H1 (cell line): Measurements from ENCODE around the gene PAK5. TPM values are rescaled to one million over a fixed set of nuclear protein-coding genes. Genes with fewer than 3 reads are reported as not detected.

ENCODE experiments used
- CTCF ChIA-PET: fragments of 300-600 bp; sonication (Branson Sonifier 250); formaldehyde crosslinking; loops from one replicate; lab custom pipeline; 2021; ENCODE audit not compliant: partially characterized antibody; lab: Charles Lee
- POLR2A ChIA-PET: fragments of 300-600 bp; sonication (Branson Sonifier 250); formaldehyde crosslinking; loops from one replicate; lab custom pipeline; 2021; ENCODE audit warnings: inconsistent platforms; ENCODE audit not compliant: partially characterized antibody; lab: Charles Lee
- DNase-seq, 2 experiments: peaks; one replicate each; pipeline versions ENCODE4 v3.0.0 to v3.0.0-alpha.2; 2010 to 2022; ENCODE audit warnings: low spot score in 2 of 2, low read depth in 1 of 2, mixed read lengths in 1 of 2
- FAIRE-seq: peaks from 2 replicates; lab custom pipeline; 2011; peaks lifted over from hg19 to GRCh38; lab: Jason Lieb, UNC
- H2AFZ ChIP-seq: 2 replicates; pipeline ENCODE4 v1.8.1; 2012; ENCODE audit warnings: low read length, inconsistent platforms
- H2AK5ac ChIP-seq: 2 replicates; pipeline ENCODE4 v1.6.1; 2013; ENCODE audit warnings: low read depth, low read length
- H2BK120ac ChIP-seq: replicated peaks from 2 replicates; pipeline ENCODE3; 2013; ENCODE audit warnings: low read depth, low read length, inconsistent platforms
- H2BK12ac ChIP-seq: 2 replicates; pipeline ENCODE4 v1.6.1; 2013; ENCODE audit warnings: low read depth, low read length
- H2BK15ac ChIP-seq: 2 replicates; pipeline ENCODE4 v1.6.1; 2013; ENCODE audit warnings: low read length
- H2BK20ac ChIP-seq: 2 replicates; pipeline ENCODE4 v1.6.1; 2013; ENCODE audit warnings: low read length
- H2BK5ac ChIP-seq: 2 replicates; pipeline ENCODE4 v1.6.1; 2013; ENCODE audit warnings: low read depth, low read length
- H3K14ac ChIP-seq: 2 replicates; pipeline ENCODE4 v1.6.1; 2013; ENCODE audit warnings: inconsistent platforms; ENCODE audit not compliant: insufficient read length
- H3K18ac ChIP-seq: 2 replicates; pipeline ENCODE4 v1.6.1; 2013; ENCODE audit warnings: low read length; ENCODE audit errors: extremely low read depth
- H3K23ac ChIP-seq: 2 replicates; pipeline ENCODE4 v1.6.1; 2013; ENCODE audit warnings: inconsistent platforms; ENCODE audit not compliant: insufficient read length
- H3K23me2 ChIP-seq: 2 replicates; pipeline ENCODE4 v1.6.1; 2013; ENCODE audit warnings: low read depth, low read length
- H3K27ac ChIP-seq: 2 replicates; pipeline ENCODE4 v1.6.1; 2011; ENCODE audit warnings: low read depth, low read length, inconsistent platforms
- H3K27me3 ChIP-seq, 4 experiments: replicated peaks in 1 of 4; 1 replicate in 1 of 4; 2 replicates in 3 of 4; pipeline versions ENCODE4 v1.6.1 to v1.8.1; 2011 to 2013; ENCODE audit warnings: low read length in 3 of 4, mild to moderate bottlenecking in 3 of 4, inconsistent platforms in 2 of 4, mixed read lengths in 2 of 4, moderate library complexity in 1 of 4; ENCODE audit not compliant: control insufficient read depth in 3 of 4, insufficient read depth in 3 of 4; ENCODE audit errors: extremely low read depth in 1 of 4
- H3K36me3 ChIP-seq, 4 experiments: 2 replicates each; pipeline versions ENCODE4 v1.6.1 to v1.8.1; 2011 to 2013; ENCODE audit warnings: mild to moderate bottlenecking in 4 of 4, low read length in 3 of 4, moderate library complexity in 2 of 4, control low read depth in 1 of 4, inconsistent platforms in 1 of 4; ENCODE audit not compliant: insufficient read depth in 4 of 4, control insufficient read depth in 2 of 4
- H3K4ac ChIP-seq: replicated peaks from 2 replicates; pipeline ENCODE3; 2013; ENCODE audit warnings: low read length, low read depth, mixed read lengths, inconsistent platforms; ENCODE audit not compliant: insufficient read length
- H3K4me1 ChIP-seq, 4 experiments: replicated peaks in 1 of 4; 1 replicate in 1 of 4; 2 replicates in 3 of 4; pipeline versions ENCODE4 v1.6.1 to v1.8.1; 2011 to 2013; ENCODE audit warnings: low read length in 3 of 4, inconsistent platforms in 2 of 4, mixed read lengths in 1 of 4; ENCODE audit not compliant: insufficient read depth in 4 of 4, control insufficient read depth in 3 of 4
- H3K4me2 ChIP-seq, 2 experiments: 2 replicates each; pipeline versions ENCODE4 v1.6.1 to v1.8.1; 2011 to 2013; ENCODE audit warnings: low read depth in 2 of 2, low read length in 2 of 2, control low read depth in 1 of 2, inconsistent platforms in 1 of 2, mild to moderate bottlenecking in 1 of 2; ENCODE audit not compliant: insufficient read depth in 1 of 2
- H3K4me3 ChIP-seq, 4 experiments: fragments of 200-600, 300-600 bp in 1 of 4; sonication (generic), shearing (Covaris generic), sonication (Bioruptor Twin) in 1 of 4; 2 replicates each; pipeline versions ENCODE4 v1.5.1 to v1.8.1; 2011 to 2016; ENCODE audit warnings: low read length in 4 of 4, low read depth in 3 of 4, control low read depth in 2 of 4, inconsistent platforms in 2 of 4, mild to moderate bottlenecking in 2 of 4, mixed read lengths in 1 of 4, moderate library complexity in 1 of 4; ENCODE audit not compliant: insufficient read depth in 2 of 4; ENCODE audit errors: extremely low read depth in 1 of 4
- H3K56ac ChIP-seq: replicated peaks from 2 replicates; pipeline ENCODE3; 2013; ENCODE audit warnings: low read depth, mild to moderate bottlenecking, mixed read lengths, low read length, inconsistent platforms; ENCODE audit not compliant: insufficient read length
- H3K79me1 ChIP-seq: 2 replicates; pipeline ENCODE4 v1.6.1; 2013; ENCODE audit warnings: low read depth, low read length, control low read depth
- H3K79me2 ChIP-seq, 2 experiments: 2 replicates each; pipeline versions ENCODE4 v1.6.1 to v1.8.1; 2012 to 2013; ENCODE audit warnings: low read length in 2 of 2, mild to moderate bottlenecking in 2 of 2, inconsistent platforms in 1 of 2; ENCODE audit not compliant: insufficient read depth in 2 of 2, control insufficient read depth in 1 of 2
- H3K9ac ChIP-seq, 4 experiments: replicated peaks in 1 of 4; 1 replicate in 1 of 4; 2 replicates in 3 of 4; pipeline versions ENCODE4 v1.6.1 to v1.8.1; 2011 to 2013; ENCODE audit warnings: low read depth in 3 of 4, low read length in 3 of 4, control low read depth in 2 of 4, mild to moderate bottlenecking in 2 of 4, moderate library complexity in 2 of 4, inconsistent platforms in 1 of 4; ENCODE audit errors: extremely low read depth in 1 of 4
- H3K9me3 ChIP-seq, 2 experiments: 2 replicates each; pipeline versions ENCODE4 v1.6.1 to v1.8.1; 2012 to 2013; ENCODE audit warnings: mild to moderate bottlenecking in 2 of 2, moderate library complexity in 2 of 2, control low read depth in 1 of 2, inconsistent platforms in 1 of 2, low read depth in 1 of 2, low read length in 1 of 2, mixed read lengths in 1 of 2; ENCODE audit not compliant: insufficient read depth in 2 of 2
- H4K20me1 ChIP-seq, 2 experiments: replicated peaks in 1 of 2; 2 replicates each; pipeline versions ENCODE3 to v1.8.1; 2011 to 2013; ENCODE audit warnings: inconsistent platforms in 2 of 2, low read length in 2 of 2, mild to moderate bottlenecking in 1 of 2; ENCODE audit not compliant: insufficient read depth in 2 of 2, control insufficient read depth in 1 of 2
- H4K5ac ChIP-seq: 2 replicates; pipeline ENCODE4 v1.6.1; 2013; ENCODE audit warnings: low read length, low read depth, mixed read lengths, inconsistent platforms; ENCODE audit not compliant: insufficient read length
- H4K8ac ChIP-seq: 2 replicates; pipeline ENCODE4 v1.8.0; 2013; ENCODE audit warnings: mild to moderate bottlenecking, moderate library complexity, low read length, inconsistent platforms; ENCODE audit not compliant: insufficient read depth; ENCODE audit errors: extremely low read depth
- H4K91ac ChIP-seq: replicated peaks from 2 replicates; pipeline ENCODE3; 2013; ENCODE audit warnings: low read length, mixed read lengths, inconsistent platforms; ENCODE audit not compliant: insufficient read length
- CHD1 ChIP-seq: IDR thresholded peaks from 2 replicates; pipeline ENCODE4 v1.6.1; 2012; ENCODE audit warnings: low read depth, low read length, improper control_type of control experiment
- EGR1 ChIP-seq: IDR thresholded peaks from 2 replicates; pipeline ENCODE4 v1.6.1; 2011; ENCODE audit warnings: low read depth, low read length, borderline replicate concordance
- FOSL1 ChIP-seq: IDR thresholded peaks from 2 replicates; pipeline ENCODE4 v1.6.1; 2011; ENCODE audit warnings: mild to moderate bottlenecking, low read depth, low read length, moderate library complexity; ENCODE audit not compliant: insufficient read depth
- POLR2A ChIP-seq, 2 experiments: IDR thresholded peaks; 1 replicate in 1 of 2; 2 replicates in 1 of 2; pipeline ENCODE4 v1.6.1; 2011; ENCODE audit warnings: low read depth in 2 of 2, low read length in 2 of 2, mild to moderate bottlenecking in 2 of 2; ENCODE audit errors: control extremely low read depth in 1 of 2
- RAD21 ChIP-seq, 2 experiments: IDR thresholded peaks in 1 of 2; conservative IDR thresholded peaks in 1 of 2; 2 replicates each; pipeline ENCODE4 v1.6.1; 2011; ENCODE audit warnings: low read depth in 2 of 2, low read length in 2 of 2, improper control_type of control experiment in 1 of 2, inconsistent platforms in 1 of 2, mild to moderate bottlenecking in 1 of 2, moderate library complexity in 1 of 2
- SIX5 ChIP-seq: IDR thresholded peaks from 2 replicates; pipeline ENCODE4 v1.6.1; 2011; ENCODE audit warnings: mild to moderate bottlenecking, low read depth, low read length
- WGBS, 2 experiments: shearing (Covaris generic) in 1 of 2; methylation state at CpG; one replicate each; pipeline versions ENCODE4 v1.1.6 to v1.1.7; 2013 to 2015; ENCODE audit warnings: low lambda C conversion rate in 2 of 2, mixed read lengths in 2 of 2, inconsistent platforms in 1 of 2, low coverage in 1 of 2, missing lambda C conversion rate in 1 of 2; ENCODE audit not compliant: insufficient replicate concordance in 2 of 2, insufficient coverage in 1 of 2, insufficient read length in 1 of 2; ENCODE audit errors: extremely low coverage in 1 of 2, missing lambda C conversion rate in 1 of 2; 5-methylcytosine and 5-hydroxymethylcytosine counted together
- polyA plus RNA-seq, 7 experiments: library from polyadenylated mRNA; depleted of rRNA in 3 of 7; stranded (reverse) in 5 of 7; unstranded in 2 of 7; fragments of >200 nt in 5 of 7; fragments of 200-250 nt in 2 of 7; gene quantifications; 1 replicate in 5 of 7; 2 replicates in 1 of 7; 4 replicates in 1 of 7; pipeline versions ENCODE4 v1.2.1 to v1.2.3, GENCODE V29; 2011 to 2013; ENCODE audit warnings: missing spikeins in 2 of 7, mixed read lengths in 2 of 7
- total RNA-seq: library from RNA; stranded (reverse); fragmentation: NEBNext Ultra II Directional; extraction: Animal tissue kit (Norgen Biotek cat#: 25700); gene quantifications from 2 replicates; pipeline ENCODE4 v1.2.1, GENCODE V29; 2021

PAK5 gene
- total and polyA plus RNA-seq, 2 of the 8 experiments (the other 6 are each of a cell fraction or from before 2014, with no cell fraction given) = 0.54 to 0.80 TPM

GRCh38 chr20:9627219-9627618 lies 211.7 kb downstream of the PAK5 start:
- no peak overlapping the region; the same call in 1 of the 2 replicates for H2BK15ac ChIP-seq
- H3K14ac ChIP-seq = no peak overlapping the region
- POLR2A ChIA-PET = no interaction called here
- H2BK5ac ChIP-seq = 0 out of 2 replicates have a peak overlapping the region, but pooled peaks have one; percentile 29
- no peak overlapping the region for H4K91ac ChIP-seq
- no peak overlapping the region for H2BK20ac ChIP-seq
- no peaks in the 10 kb centered on the region for H3K79me2 ChIP-seq
- H3K79me1 ChIP-seq = no peaks in the 10 kb centered on the region
- H3K23me2 ChIP-seq = no peaks in the 10 kb centered on the region; the same call in 1 of the 2 replicates
- TF ChIP-seq RAD21 (IDR thresholded peaks at IDR 0.05 in 1 of 2, conservative IDR thresholded peaks at IDR 0.05 in 1 of 2; ENCODE audit: low read depth in 2 of 2, low read length in 2 of 2) (no peak), POLR2A (IDR thresholded peaks at IDR 0.05; ENCODE audit: control extremely low read depth in 1 of 2, low read depth in 2 of 2, low read length in 2 of 2) (no peak), EGR1 (no peak), CHD1 (no peak), FOSL1 (no peak), SIX5 (no peak)
- DNase-seq (no peak), FAIRE-seq (no peak)
- H4K5ac ChIP-seq = no peak overlapping the region
- H3K4me2 ChIP-seq = no peak overlapping the region
- H3K27me3 ChIP-seq = no peaks in the 10 kb centered on the region
- H2BK120ac ChIP-seq = no peak overlapping the region
- H2BK12ac ChIP-seq = no peak overlapping the region
- H2AFZ ChIP-seq = no peak overlapping the region; the same call in 1 of the 2 replicates
- no peak overlapping the region for H3K4ac ChIP-seq
- no peaks in the 10 kb centered on the region for H4K20me1 ChIP-seq
- CTCF ChIA-PET = interaction anchor here (0.6 to 2.9 kb wide), 6 partner anchors 10 to 463 kb away, joined by 3 to 29 read pairs (median 4); no protein-coding TSS in a partner anchor
- no peak overlapping the region for H3K23ac ChIP-seq
- H3K9ac ChIP-seq = no peak overlapping the region
- no peak overlapping the region for H3K4me3 ChIP-seq
- H2AK5ac ChIP-seq = no peak overlapping the region
- H3K56ac ChIP-seq = no peak overlapping the region
- no peaks in the 10 kb centered on the region for H3K4me1 ChIP-seq
- H3K18ac ChIP-seq = no peak overlapping the region
- no peaks in the 10 kb centered on the region; a peak in 2 of 4 replicates for H3K9me3 ChIP-seq
- H3K27ac ChIP-seq = no peak overlapping the region
- H4K8ac ChIP-seq = 0 out of 2 replicates have a peak overlapping the region, but pooled peaks have one; percentile 0
- 97% methylated on average over 3 of the region's 3 CpGs; no CpG with 5 or more reads in 1 of the 2 experiments for WGBS, 2 experiments
- H3K36me3 ChIP-seq = no peaks in the 10 kb centered on the region
